Nephron progenitor cell (in vitro differentiated cells): Measurements from ENCODE around the gene EMID1.
"Not testable (repeated sequence)": the region's sequence is repeated elsewhere in the genome, so short reads cannot be mapped to it uniquely, and the experiment has no call there.

Experiments used
- DNase-seq: peaks from one replicate; pipeline ENCODE4 v3.0.0; 2021
- H3K27ac Mint-ChIP-seq: 2 replicates; pipeline ENCODE4 v1.8.0; 2021; ENCODE audit warnings: mild to moderate bottlenecking, moderate library complexity, mixed read lengths
- H3K27me3 Mint-ChIP-seq: 2 replicates; pipeline ENCODE4 v1.8.0; 2021; ENCODE audit warnings: mild to moderate bottlenecking, low read depth, mixed read lengths; ENCODE audit not compliant: poor library complexity
- H3K36me3 Mint-ChIP-seq: 2 replicates; pipeline ENCODE4 v1.8.0; 2021; ENCODE audit warnings: low read depth, mixed read lengths
- H3K4me1 Mint-ChIP-seq: 2 replicates; pipeline ENCODE4 v1.8.0; 2021; ENCODE audit warnings: mixed read lengths
- H3K4me3 Mint-ChIP-seq: 2 replicates; pipeline ENCODE4 v1.8.0; 2021; ENCODE audit warnings: mild to moderate bottlenecking, moderate library complexity, mixed read lengths
- H3K9me3 Mint-ChIP-seq: 2 replicates; pipeline ENCODE4 v1.8.0; 2021; ENCODE audit warnings: mild to moderate bottlenecking, moderate library complexity, mixed read lengths
- TF ChIP-seq, protein P1 (sequence below): fragments of 200-600 bp; sonication (generic); IDR thresholded peaks from 2 replicates; pipeline ENCODE4 v1.5.0; 2021; ENCODE audit warnings: antibody characterized with exemption

The EMID1 gene

DNA sequence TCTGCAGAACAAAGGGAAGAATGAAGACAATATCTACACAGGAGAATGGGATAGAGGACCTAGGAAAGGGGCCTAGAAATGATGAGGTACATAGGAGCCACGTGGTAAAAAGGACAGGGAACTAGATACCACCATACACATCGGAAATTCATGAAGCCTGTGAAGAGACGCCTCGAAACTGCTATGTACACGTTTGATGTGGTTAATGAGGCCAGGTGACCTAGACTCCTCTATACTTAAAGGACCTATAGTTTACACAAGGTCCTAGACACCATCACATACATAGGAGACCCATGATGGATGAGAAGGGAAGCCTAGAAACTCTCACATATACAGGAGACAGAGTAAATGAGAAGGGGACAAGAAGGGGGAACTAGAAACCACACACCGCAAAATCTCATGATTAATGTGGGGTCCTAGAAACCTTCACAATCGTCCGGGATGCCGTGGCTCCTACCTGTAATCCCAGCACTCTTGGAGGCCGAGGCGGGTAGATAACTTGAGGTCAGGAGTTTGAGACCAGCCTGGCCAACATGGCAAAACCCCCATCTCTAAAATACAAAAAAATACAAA is 38.3 kb downstream of the EMID1 start:
- Mint-ChIP-seq H3K27me3 (peaks cover 12% of the 10 kb centered on the region), H3K4me3 (no peak overlapping the region), H3K27ac (no peak overlapping the region), H3K9me3 (peaks cover 48% of the 10 kb centered on the region), H3K36me3 (peaks cover 69% of the 10 kb centered on the region), H3K4me1 (peaks cover 10% of the 10 kb centered on the region)
- TF ChIP-seq, protein P1, sequence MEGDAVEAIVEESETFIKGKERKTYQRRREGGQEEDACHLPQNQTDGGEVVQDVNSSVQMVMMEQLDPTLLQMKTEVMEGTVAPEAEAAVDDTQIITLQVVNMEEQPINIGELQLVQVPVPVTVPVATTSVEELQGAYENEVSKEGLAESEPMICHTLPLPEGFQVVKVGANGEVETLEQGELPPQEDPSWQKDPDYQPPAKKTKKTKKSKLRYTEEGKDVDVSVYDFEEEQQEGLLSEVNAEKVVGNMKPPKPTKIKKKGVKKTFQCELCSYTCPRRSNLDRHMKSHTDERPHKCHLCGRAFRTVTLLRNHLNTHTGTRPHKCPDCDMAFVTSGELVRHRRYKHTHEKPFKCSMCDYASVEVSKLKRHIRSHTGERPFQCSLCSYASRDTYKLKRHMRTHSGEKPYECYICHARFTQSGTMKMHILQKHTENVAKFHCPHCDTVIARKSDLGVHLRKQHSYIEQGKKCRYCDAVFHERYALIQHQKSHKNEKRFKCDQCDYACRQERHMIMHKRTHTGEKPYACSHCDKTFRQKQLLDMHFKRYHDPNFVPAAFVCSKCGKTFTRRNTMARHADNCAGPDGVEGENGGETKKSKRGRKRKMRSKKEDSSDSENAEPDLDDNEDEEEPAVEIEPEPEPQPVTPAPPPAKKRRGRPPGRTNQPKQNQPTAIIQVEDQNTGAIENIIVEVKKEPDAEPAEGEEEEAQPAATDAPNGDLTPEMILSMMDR, result no peak
- no peak for DNase-seq

DNA sequence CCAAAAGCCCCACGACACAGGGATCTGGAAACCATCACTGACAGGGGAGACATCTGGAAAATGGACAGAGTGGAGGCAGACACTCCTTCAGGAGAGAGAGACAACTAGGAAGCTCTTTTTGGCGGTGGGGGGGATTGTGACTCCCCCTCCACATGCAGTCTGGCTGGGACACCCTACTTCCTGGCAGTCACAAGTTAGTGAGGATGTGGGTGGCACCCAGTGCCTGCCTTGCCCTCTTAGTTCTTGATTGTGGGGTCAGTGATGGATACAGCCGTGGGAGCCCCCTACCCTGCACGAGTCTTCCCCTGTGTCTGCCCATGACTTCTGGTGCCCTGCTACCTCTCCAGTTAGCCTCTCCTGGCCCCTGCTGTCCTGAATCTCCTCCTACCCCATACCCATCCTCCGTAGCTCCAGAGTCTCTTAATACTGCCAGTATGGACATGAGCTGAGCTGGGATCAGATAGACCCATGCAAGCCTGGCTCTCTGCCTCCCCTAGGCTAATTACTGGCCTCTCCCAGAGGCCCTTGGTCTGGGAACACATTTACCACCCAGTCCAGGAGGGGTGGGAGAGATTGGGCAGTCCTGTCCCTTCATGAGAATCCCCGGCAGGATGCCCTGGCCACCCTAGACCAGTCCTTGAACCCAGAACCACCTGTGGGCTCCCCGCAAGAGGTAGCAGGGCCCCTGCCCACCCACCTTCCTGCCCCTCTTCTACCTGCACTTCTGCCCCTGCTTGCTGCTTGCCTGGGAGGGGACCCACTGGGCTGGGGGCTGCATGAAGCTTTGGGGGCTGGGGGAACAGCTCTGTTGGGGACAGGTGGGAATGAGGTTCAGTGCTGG is 39.3 kb downstream of the EMID1 start:
- peaks cover 38% of the 10 kb centered on the region for H3K9me3 Mint-ChIP-seq
- peaks cover 62% of the 10 kb centered on the region for H3K36me3 Mint-ChIP-seq
- no peak overlapping the region for H3K4me3 Mint-ChIP-seq
- peak overlapping the region; percentile 74 for H3K27ac Mint-ChIP-seq
- peaks cover 12% of the 10 kb centered on the region for H3K27me3 Mint-ChIP-seq
- no peak for DNase-seq
- peaks cover 10% of the 10 kb centered on the region for H3K4me1 Mint-ChIP-seq
- TF ChIP-seq, protein P1, result no peak

DNA sequence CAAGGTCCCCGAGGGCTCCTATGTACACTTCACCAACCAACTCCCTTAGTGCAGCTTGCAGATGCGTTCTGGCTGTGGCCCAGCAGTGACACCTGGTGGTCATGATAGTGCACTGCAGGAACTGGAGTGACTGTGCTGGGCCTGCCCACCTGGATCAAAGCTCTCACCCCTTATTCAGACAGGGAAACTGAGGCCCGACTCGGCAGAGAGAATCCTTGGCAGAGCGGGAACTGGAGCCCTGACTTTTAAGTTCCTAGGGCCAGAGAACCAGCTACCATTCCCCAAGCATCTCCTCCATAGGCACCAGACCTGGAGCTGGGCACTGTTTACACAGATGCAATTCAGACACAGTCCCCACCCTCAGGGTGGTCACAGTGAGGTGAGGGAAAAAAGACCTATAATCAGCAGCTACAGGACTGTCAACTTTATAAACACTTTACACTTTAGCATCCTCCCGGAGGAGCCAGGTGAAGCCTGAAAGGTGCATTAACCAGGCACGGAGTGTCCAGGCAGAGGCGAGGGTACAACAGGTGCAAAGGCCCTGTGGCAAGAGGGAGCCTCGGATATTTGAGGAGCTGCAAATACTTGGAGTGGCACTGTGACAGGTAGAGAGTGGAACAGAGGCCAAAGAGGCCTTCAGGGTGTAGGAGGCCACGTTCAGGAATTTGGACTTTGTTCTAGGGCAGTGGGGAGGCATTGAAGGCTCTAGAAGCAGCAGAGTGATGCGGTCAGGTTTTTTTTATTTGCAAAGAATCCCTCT is 40.1 kb downstream of the EMID1 start:
- Mint-ChIP-seq H3K9me3 (peaks cover 30% of the 10 kb centered on the region), H3K27me3 (peaks cover 18% of the 10 kb centered on the region), H3K36me3 (peaks cover 58% of the 10 kb centered on the region), H3K4me3 (no peak overlapping the region), H3K27ac (no peak overlapping the region), H3K4me1 (peaks cover 10% of the 10 kb centered on the region)
- TF ChIP-seq, protein P1, result peak; percentile 96
- peak; percentile 78 for DNase-seq

DNA sequence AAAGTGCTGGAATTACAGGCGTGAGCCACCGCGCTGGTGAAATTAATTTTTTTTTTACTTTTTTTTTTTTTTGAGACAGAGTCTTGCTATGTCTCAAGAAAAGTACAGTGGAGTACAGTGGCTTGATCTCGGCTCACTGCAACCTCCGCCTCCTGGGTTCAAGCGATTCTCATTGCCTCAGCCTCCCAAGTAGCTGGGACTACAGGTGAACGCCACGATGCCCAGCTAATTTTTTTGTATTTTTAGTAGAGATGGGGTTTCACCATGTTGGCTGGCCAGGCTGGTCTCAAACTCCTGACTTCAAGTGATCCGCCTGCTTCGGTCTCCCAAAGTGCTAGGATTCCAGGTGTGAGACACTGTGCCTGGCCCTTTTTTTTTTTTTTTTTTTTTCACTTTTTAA is 42.2 kb downstream of the EMID1 start:
- not testable (repeated sequence) for H3K9me3 Mint-ChIP-seq

DNA sequence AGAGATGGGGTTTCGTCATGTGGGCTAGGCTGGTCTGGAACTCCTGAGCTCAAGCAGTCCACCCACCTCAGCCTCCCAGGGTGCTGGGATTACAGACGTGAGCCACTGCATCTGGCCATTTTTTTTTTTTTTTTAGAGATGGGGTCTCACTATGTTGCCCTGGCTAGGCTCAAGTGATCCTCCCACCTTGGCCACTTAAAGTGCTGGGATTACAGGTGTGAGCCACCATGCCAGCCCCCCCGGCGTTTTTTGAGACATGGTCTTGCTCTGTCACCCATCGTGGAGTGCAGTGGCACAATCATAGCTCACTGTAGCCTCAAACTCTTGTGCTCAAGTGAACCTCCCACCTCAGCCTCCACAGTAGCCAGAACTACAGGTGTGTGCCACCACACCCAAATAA is 45.6 kb downstream of the EMID1 start:
- TF ChIP-seq, protein P1, result no peak
- H3K36me3 Mint-ChIP-seq, result peaks cover 27% of the 10 kb centered on the region
- H3K4me3 Mint-ChIP-seq, result no peak overlapping the region
- DNase-seq, result no peak
- no peaks in the 10 kb centered on the region for H3K4me1 Mint-ChIP-seq
- peaks cover 10% of the 10 kb centered on the region for H3K27me3 Mint-ChIP-seq
- H3K9me3 Mint-ChIP-seq, result no peaks in the 10 kb centered on the region
- H3K27ac Mint-ChIP-seq, result no peak overlapping the region

More for the DNA sequence above, 42.2 kb downstream of the EMID1 start:
- H3K4me3 Mint-ChIP-seq, DNase-seq, H3K27ac Mint-ChIP-seq: not testable (repeated sequence)
- Mint-ChIP-seq H3K27me3 (peaks cover 13% of the 10 kb centered on the region), H3K36me3 (peaks cover 44% of the 10 kb centered on the region), H3K4me1 (peaks cover 10% of the 10 kb centered on the region)
